ENCODE measurements around the gene SH3RF3.

DNA sequence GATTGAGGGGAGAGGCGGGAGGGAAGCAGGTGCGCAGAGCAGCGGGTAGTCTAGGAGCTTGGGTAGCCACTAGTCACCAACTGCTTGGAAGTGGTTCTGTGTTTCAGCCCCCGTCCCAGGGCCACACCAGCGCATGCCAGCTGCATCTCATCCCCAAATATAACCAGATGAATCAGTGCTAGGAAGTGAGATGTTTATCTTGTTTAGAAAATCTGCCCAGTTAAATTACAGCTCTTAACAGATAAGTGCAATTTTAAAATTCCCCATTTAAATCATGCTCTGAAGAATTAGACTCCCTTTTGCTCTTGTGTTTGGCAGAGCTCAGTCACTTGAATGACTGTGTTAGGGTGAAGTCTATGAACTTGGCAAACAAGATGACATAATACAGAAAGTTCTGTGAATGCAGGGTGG, 291.0 kb downstream of the SH3RF3 start:
- TF ChIP-seq ZFP3 (CRISPR knock-in tag; IDR thresholded peaks at IDR 0.05) (peak; percentile 97), CREB5 (CRISPR knock-in tag; IDR thresholded peaks at IDR 0.05; ENCODE audit: low read depth) (no peak), TOX (CRISPR knock-in tag; IDR thresholded peaks at IDR 0.05; ENCODE audit: borderline replicate concordance) (no peak)
- TF ChIP-seq, protein P1, sequence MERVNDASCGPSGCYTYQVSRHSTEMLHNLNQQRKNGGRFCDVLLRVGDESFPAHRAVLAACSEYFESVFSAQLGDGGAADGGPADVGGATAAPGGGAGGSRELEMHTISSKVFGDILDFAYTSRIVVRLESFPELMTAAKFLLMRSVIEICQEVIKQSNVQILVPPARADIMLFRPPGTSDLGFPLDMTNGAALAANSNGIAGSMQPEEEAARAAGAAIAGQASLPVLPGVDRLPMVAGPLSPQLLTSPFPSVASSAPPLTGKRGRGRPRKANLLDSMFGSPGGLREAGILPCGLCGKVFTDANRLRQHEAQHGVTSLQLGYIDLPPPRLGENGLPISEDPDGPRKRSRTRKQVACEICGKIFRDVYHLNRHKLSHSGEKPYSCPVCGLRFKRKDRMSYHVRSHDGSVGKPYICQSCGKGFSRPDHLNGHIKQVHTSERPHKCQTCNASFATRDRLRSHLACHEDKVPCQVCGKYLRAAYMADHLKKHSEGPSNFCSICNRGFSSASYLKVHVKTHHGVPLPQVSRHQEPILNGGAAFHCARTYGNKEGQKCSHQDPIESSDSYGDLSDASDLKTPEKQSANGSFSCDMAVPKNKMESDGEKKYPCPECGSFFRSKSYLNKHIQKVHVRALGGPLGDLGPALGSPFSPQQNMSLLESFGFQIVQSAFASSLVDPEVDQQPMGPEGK (CRISPR knock-in tag; IDR thresholded peaks at IDR 0.05; ENCODE audit: borderline replicate concordance) = no peak

Measured in SK-N-SH treated with all-trans-retinoic acid at 6 μM for 48 hours (cell line).